Activated CD4-positive, CD25-positive, alpha-beta regulatory T cell treated with anti-CD3 and anti-CD28 coated beads, Interleukin-2, amount 50 U/mL, for 24 hours (primary cell): ENCODE measurements around the gene FER.
"Not testable (repeated sequence)": the region's sequence is repeated elsewhere in the genome, so short reads cannot be mapped to it uniquely, and the experiment has no call there.

Source experiments
- ATAC-seq, 2 donors: fragments of 150-1000 bp; cut with Tn5 transposase; one replicate each; pipeline ENCODE4 v1.10.0; 2021; ENCODE audit warnings: mild to moderate bottlenecking in 1 of 2, moderate library complexity in 1 of 2

The FER gene

DNA sequence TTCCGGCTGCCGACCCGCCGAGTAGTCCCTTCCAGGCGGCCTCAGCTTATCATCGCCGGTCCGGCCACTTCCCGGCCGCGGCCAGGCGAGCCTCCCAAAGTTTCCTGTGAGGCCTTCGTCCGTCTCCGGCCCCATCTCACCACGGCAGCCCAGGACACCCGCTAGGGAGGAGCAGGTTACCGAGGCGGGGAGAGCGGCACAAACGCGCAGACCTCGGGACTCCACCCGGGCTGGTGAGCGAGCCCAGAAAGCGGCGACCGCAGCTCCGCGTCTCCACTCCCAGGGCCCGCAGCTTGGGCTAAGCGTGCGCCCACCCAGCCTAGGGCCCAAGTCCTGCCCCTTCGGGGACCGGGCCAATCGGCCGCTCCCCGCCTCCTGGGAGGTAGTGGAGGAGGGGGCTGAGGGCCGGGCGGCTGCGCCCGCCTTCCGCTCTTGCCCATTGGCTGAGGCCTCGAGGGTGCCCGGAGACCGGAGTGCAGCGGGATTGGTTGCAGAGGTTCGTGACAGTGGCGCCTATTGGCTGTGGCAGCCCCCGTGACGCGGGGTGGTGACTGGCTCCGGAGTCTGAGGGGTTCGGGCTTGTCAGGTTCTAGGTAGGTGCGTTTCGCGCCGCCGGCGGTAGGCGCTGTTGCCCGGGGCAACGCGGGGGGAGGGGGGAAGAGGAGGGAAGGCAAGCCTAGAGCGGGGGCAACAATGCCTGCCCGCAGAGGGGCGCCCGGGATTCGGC lies 867 bp downstream of the FER start:
- peak; percentile 96 to 97 for ATAC-seq

DNA sequence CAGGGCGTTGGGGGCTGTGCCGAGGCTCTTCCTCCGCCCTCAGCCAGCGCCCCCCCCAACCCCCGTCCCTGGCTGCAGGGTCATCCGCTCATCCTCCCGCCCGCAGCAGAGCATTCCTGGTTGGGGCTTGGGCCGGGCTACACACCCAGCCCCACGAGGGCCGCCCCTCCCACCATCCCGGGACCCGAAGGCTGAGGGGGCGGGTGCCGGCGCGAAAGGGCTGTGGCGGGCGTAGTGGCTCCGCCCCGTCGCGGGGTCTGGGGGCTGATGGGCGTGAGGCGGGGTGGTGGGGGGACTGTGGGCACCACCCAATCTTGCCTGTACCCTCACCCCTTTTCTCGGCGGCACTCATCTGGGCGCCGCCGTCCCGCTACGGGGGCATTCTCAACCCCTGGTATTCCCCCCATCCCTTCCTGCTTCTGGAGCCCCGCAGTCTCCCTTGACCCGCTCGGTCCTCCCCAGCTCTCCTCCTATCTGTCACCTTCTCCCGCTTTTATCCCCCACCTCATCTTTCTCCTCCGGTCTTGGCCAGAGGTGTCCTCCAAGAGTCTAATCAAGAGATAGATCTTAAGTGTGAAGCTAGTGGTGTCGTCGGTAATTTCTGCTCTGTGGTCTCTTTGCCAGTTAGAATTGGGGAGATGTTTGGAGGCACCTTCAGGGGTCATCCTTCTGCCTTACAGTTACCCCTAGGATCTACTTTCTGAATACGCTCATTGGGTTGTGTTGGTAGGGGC lies 1.6 kb downstream of the FER start:
- ATAC-seq: peak; percentile 0 to 4

DNA sequence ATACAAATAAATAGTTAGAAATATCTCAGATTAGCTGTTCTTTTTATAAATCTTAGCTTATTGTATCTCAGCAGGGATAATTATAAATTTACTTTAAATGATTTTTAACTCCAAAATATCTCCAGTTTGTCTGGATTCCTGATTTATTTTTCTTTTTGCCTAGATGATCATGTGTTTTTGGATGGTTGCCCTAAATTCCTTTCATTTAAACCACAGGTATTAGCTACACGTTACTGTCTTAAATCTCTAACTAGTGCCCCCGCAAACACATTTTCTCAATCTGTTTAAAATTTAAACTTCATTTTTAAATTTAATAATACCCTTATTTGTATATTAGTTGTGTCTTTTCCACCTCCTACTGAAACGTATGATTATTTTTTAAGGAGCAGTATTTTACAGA lies 5.6 kb downstream of the FER start:
- no peak for ATAC-seq

DNA sequence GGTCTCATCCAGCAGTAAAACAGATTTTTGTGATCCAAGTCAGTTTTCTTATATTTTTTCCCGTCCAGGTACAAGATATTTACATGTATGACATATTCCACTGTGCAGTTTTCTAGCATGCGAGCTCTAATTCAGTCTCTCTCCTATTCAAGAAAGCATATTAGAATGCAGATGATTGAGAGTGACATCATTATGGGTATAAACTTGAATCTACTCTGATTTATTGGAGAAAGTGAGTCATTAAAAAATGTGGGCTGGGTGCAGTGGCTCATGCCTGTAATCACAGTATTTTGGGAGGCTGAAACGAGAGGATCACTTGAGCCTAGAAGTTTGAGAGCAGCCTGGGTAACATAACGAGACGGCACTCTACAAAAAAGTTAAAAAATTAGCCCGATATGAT lies 6.2 kb downstream of the FER start:
- peak; percentile 30 to 46 for ATAC-seq

DNA sequence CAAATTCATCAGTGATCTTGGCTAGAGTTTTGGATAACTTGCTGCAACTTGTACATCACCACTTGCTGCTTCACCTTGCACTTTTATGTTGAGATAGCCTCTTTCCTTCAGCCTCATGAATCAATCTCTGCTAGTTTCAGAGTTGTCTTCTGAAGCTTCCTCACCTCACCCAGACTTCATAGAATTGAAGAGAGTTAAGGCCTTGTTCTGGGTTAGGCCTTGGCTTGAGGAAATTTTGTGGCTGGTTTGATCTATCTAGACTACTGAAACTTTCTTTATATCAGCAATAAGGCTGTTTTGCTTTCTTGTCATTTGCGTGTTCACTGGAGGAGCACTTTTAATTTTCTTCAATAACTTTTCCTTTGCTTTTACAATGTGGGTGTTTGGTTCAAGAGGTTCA lies 12.8 kb downstream of the FER start:
- no peak for ATAC-seq

DNA sequence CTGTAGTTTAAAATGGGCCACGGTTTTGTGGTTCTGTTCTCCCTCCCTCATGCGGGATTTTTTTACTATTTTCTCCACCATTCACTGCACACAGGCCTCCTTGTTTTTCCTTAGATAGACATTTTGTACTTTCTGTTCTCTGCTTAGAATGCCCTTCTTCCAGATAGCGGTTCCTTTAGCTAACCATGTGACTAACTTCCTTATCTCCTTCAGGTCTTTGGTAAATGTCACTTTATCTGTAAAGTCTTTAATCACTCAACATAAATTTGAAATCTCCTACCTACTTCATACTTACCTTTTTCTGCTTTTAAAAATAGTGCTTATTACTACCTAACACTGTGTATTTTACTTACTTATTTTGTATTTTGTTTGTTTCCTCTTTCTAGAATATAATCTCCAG lies 15.0 kb downstream of the FER start:
- ATAC-seq: no peak

DNA sequence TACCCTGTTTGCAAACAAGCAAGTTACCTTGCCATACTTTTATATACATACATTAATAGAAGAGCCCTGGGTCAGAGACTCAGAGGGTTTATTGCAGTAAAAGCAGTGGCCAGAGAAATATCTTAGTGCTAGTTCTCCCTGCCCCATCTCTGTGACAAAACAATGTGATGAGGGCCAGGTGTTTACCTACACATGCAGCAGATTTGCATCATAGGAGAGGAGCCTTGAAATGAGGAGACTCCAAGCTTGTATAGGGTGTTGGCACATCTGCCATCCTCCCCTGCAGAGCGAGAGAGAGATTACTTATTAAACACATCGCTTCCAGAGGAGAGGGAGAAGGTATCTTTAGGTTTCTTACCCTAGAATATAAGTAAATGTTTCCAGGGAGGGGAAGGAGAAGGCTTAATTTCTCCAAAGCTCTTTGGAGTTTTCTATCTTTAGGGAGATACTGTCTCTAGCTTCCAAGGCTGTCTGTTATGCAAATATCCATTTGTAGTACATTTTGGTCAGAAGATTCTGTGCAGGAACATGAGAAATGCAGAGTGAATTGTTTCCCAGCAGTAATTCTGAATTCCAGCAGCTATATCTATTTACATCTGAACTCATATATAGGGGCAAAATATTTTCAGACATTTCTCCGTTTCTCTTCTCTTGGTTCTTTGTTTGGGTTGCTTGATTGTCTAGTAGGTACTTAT lies 15.7 kb downstream of the FER start:
- no peak for ATAC-seq

DNA sequence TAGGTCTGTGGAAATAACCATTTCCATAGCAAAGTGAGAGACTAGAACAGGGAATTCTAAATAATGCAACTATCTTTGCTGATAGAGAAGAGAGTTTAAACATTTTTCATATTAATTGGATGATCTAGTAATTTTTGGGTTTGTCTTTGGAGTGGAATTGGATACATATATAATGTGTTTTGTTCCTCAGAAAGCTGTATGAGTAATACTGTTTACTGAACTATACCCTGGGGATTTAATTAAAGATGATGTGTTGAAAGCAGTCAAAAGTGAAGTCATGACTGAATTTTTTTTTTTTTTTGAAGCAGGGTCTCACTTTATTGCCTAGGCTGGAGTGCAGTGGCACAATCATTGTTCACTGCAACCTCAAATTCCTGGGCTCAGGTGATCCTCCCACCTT lies 17.9 kb downstream of the FER start:
- no peak for ATAC-seq

DNA sequence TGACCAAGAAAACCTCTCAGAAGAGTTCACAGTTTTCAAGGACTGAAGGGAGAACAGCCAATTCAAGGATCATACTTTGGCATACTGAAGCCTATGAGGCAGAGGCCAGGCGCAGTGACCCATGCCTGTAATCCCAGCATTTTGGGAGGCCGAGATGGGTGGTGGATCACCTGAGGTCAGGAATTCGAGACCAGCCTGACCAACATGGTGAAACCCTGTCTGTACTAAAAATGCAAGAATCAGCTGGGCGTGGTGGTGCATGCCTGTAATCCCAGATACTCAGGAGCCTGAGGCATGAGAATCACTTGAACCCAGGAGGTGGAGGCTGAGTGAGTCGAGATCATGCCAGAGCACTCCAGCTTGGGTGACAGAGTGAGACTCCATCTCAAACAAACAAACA lies 19.2 kb downstream of the FER start:
- not testable (repeated sequence) for ATAC-seq

DNA sequence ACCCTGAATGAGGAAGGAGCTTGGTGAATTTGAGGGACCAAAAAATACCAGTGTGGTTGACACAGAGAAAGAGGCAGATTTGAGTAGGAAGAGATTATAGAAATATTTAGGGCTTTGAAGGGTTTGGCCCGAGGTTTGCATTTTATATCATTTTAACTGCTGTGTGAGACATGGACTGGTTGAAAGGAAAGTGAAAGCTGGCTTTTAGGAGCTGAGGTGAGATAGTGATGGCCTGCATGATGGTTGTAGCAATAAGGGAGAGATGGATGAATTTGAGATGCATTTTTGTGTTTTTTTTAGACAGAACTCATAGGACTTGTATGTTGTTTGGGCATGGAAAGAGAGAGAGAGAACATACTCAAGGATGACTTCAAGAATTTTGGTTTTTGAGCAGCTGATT lies 21.7 kb downstream of the FER start:
- ATAC-seq: peak; percentile 30 to 35

DNA sequence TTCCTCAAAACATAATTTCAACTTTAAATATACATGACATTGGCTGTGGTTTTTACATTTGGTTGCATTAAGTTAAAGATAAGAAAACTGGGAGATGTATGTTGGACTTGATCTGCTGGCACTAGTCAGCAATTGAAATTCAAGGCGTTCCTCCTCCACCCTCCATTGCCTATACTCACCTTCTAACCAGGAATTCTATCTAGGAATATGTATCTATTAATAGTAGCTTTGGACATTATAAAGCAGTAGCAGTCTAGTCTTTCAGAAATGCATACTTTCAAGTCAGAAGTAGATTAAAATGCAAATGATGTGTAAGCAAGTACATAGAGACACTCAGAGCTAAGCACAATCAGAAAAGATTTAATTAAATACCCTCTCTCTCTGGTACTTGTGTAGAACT lies 24.9 kb downstream of the FER start:
- no peak for ATAC-seq

DNA sequence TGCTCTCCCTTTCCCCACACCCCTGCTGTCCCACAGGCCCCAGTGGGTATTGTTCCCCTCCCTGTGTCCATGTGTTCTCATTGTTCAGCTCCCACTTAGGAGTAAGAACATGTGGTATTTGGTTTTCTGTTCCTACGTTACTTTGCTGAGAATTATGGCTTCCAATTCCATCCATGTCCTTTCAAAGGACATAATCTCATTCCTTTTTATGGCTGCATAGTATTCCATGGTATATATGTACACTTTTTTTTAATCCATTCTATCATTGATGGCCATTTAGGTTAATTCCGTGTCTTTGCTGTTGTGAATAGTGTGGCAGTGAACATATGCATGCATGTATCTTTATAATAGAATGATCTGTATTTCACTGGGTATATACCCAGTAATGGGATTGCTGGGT lies 25.6 kb downstream of the FER start:
- ATAC-seq: no peak

DNA sequence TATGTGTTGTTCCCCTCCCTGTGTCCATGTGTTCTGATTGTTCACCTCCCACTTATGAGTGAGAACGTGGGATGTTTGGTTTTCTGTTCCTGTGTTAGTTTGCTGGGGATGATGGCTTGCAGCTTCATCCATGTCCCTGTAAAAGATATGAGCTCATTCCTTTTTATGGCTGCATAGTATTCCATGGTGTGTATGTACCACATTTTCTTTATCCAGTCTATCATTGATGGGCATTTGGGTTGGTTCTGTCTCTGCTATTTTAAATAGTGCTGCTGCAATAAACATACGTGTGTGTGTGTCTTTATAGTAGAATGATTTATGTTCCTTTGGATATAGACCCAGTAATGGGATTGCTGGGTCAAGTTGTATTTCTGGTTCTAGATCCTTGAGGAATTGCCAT lies 26.4 kb downstream of the FER start:
- ATAC-seq: not testable (repeated sequence)

DNA sequence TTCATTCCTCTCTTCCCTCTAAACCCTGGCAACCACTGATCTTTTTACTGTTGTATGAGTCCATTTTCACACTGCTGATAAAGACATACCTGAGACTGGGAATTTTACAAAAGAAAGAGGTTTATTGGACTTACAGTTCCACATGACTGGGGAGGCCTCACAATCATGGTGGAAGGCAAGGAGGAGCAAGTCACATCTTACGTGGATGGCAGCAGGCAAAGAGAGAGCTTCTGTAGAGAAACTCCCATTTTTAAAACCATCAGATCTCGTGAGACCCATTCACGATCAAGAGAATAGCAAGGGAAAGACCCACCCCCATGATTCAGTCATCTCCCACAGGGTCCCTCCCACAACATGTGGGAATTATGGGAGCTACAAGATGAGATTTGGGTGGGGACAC lies 29.9 kb downstream of the FER start:
- ATAC-seq: not testable (repeated sequence)

DNA sequence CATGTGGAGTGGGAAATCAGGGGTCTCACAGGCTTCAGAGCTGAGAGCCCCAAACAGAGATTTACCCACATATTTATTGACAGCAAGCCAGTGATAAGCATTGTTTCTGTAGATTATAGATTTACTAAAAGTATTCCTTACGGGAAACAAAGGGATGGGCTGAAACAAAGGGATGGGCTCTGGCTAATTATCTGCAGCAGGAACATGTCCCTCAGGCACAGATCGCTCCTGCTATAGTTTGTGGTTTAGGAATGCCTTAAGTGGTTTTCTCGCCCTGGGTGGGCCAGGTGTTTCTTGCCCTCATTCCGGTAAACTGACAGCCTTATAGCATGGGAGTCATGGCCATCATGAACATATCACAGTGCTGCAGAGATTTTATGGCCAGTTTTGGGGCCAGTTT lies 36.9 kb downstream of the FER start:
- not testable (repeated sequence) for ATAC-seq

DNA sequence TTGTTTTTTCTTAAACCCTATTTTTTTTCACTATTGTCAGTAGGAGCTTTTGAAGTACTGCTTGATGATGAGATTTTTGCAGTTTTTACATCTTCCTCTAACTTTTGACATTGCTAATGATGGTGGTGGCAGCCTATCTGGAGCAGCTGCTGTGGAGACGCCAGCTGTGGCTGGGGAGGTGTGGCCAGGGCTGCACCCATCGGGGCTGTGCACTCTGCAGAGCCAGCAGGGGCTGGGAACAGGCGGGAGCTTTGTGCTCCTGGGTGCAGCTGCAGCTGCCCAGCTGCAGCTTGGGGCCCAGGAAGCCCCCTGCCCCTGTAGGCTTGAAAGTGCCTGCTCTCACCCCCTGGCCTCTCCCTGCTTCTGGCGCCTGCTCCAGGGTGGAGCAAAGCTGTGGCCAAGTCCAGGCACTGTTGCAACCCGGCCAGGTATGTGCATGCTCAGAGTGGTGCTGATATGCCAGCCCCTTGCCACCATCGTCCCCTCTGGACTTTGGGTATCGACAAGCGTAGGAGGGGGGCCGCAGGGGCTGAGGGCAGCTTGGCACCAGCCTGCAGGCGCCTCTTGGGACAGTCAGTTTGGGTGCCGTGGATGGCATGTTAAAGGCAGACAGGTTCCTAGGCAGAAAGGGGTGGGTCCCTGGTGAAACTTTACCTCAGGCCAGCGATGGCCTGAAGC lies 39.2 kb downstream of the FER start:
- ATAC-seq: no peak

DNA sequence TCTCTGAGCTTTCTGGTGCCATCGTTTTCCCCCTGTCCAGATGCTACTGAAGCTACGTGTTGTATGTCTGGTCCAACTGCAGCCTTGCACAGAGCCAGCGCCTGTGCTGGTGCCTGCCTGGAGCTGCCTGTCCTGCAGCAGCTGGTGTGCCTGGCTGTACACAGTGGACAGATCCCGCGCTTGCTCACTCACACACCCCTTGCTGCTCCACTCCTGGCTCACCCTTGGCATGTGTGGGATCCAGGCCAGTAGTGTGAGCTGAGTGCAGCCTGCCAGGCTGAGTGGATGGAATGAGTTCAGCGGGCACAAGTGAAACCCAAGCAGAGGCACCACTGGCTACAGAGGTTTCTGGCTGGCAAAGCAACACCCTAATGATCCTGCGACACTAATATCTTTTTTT lies 40.4 kb downstream of the FER start:
- ATAC-seq: no peak

DNA sequence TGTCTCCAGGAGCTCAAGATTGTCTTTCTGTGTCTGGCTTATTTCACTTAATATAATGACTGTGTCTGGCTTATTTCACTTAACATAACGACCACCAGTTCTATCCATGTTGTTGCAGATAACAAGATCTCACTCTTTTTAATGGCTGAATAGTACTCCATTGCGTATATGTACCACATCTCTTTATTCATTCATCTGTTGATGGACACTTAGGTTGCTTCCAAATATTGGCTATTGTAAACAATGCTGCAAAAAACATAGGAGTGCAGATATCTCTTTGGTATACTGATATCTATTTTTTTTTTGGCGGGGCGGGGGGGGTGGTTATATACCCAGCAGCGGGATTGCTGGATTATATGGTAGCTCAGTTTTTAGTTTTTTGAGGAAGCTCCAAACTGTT lies 45.5 kb downstream of the FER start:
- ATAC-seq: no peak

DNA sequence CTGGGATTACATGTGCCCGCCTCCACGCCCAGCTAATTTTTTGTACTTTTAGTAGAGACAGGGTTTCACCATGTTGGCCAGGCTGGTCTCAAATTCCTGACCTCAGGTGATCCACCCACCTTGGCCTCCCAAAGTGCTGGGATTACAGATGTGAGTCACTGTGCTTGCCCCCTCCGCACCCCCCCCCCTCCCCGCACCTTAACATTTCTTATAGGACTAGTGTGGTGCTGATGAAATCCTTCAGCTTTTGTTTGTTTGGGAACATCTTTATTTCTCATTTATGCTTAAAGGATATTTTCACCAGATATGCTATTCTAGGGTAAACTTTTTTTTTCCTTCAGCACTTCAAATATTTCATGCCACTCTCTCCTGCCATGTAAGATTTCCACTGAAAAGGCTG lies 46.7 kb downstream of the FER start:
- ATAC-seq: not testable (repeated sequence)

DNA sequence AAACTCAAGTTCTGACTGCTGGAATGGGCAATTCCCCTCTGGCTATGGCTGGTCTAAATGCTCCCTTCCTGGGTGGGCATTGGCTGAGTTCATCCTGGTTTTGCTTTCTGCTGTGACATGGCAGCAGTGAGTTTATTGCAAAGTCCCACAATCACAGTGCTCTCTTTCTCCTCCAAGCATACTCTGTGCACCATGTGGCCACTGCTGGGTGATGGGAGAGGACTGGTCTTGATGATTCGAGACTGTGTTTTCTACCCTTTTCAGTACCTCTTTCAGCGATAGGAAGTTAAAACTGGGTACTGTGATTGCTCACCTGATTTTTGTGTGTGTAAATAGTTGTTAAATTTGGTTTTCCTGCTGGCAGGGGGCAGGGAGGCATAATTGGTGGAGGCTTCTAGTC lies 49.7 kb downstream of the FER start:
- ATAC-seq: no peak

DNA sequence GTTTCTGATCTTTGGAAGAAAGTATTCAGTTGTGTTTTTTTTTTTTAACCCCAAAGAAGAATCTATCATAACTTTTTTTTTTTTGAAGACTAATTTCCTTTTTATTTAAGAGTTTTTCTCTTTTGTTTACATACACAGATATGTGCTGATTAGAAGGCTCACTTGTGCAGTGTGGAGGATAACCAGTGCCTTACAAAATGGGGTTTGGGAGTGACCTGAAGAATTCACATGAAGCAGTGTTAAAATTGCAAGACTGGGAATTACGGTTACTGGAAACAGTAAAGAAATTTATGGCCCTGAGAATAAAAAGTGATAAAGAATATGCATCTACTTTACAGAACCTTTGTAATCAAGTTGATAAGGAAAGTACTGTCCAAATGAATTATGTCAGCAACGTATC lies 50.3 kb downstream of the FER start:
- no peak for ATAC-seq

DNA sequence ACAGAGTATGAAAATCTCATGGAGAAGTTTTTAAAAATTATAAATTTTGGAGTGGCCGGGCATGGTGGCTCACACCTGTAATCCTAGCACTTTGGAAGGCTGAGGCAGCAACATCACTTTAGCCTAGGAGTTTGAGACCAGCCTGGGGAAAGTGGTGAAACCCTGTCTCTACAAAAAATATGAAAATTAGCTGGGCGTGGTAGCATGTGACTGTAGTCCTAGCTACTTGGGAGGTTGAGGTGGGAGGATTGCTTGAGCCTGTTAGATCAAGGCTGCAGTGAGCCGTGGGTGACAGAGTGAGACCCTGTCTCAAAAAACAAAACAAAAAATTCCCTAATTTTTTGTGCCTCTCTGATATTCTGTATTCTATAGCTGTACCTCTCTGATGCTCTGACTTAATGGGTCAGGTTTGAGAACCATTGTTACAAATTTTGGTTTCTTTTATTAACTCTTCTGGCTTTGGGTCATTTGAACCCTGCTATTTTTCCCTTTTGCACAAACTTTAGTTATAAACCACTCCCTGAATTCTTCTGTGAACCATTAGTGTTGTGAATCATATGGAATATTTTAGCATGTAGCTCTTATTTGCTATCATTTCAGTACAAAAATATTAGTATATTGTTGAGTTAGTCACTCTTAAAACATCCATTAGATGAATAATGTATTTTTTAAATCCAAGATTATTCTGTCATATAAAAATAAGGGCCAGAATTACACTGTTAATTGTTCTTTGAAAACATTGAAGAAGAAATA lies 51.0 kb downstream of the FER start:
- ATAC-seq: no peak

DNA sequence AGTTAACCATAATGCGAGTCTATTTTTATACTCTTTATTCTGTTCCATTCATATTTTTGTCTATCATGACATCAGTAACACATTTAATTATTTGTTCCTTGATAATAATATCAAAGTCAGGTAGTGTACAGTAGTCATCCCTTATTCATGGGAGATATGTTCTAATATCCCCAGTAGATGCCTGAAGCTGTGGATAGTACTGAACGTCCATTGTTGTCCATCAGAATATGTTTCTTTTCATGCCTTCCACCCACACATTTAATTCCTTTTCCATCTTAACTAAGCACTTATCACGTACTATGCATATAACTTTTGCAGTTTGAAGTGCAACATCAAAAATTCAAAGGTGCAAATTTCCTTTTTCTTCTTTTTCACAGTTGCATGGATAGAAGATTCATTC lies 53.6 kb downstream of the FER start:
- ATAC-seq: no peak
